ENCODE measurements around the gene BAMBI.

- TF ChIP-seq POLR2A (IDR thresholded peaks at IDR 0.05) (no peak), POLR2AphosphoS5 (IDR thresholded peaks at IDR 0.05) (peak in 1 of 3 donors; percentile 44)
These were observed 766 bp downstream of the BAMBI start for GRCh38 chr10:28677888-28678686.

All from spleen (tissue), 3 donors.